ENCODE data around the gene BABAM2.

Gene BABAM2

GRCh38 chr2:28148566-28148965, 258.0 kb downstream of the BABAM2 start:
- no peak overlapping the region for H3K4me3 ChIP-seq (ENCODE audit: low read length)
- no peak for TF ChIP-seq CTCF (conservative IDR thresholded peaks at IDR 0.05; ENCODE audit: low read depth, low read length)
- DNase-seq (ENCODE audit: low read depth): no peak

GRCh38 chr2:28150236-28150915, 259.8 kb downstream of the BABAM2 start:
- DNase-seq (ENCODE audit: low read depth): no peak
- TF ChIP-seq CTCF (conservative IDR thresholded peaks at IDR 0.05; ENCODE audit: low read depth, low read length): no peak
- H3K4me3 ChIP-seq (ENCODE audit: low read length): no peak overlapping the region

GRCh38 chr2:28150994-28151393, 260.5 kb downstream of the BABAM2 start:
- no peak for TF ChIP-seq CTCF (conservative IDR thresholded peaks at IDR 0.05; ENCODE audit: low read depth, low read length)
- DNase-seq (ENCODE audit: low read depth): no peak
- no peak overlapping the region for H3K4me3 ChIP-seq (ENCODE audit: low read length)

GRCh38 chr2:28152585-28153280, 262.2 kb downstream of the BABAM2 start:
- TF ChIP-seq CTCF (conservative IDR thresholded peaks at IDR 0.05; ENCODE audit: low read depth, low read length): no peak
- H3K4me3 ChIP-seq (ENCODE audit: low read length): no peak overlapping the region
- peak; percentile 76 for DNase-seq (ENCODE audit: low read depth)

GRCh38 chr2:28153851-28154250, 263.3 kb downstream of the BABAM2 start:
- TF ChIP-seq CTCF (conservative IDR thresholded peaks at IDR 0.05; ENCODE audit: low read depth, low read length): no peak
- no peak overlapping the region for H3K4me3 ChIP-seq (ENCODE audit: low read length)
- DNase-seq (ENCODE audit: low read depth): no peak

GRCh38 chr2:28155086-28155485, 264.6 kb downstream of the BABAM2 start:
- no peak for DNase-seq (ENCODE audit: low read depth)
- no peak for TF ChIP-seq CTCF (conservative IDR thresholded peaks at IDR 0.05; ENCODE audit: low read depth, low read length)
- no peak overlapping the region for H3K4me3 ChIP-seq (ENCODE audit: low read length)

GRCh38 chr2:28155627-28156026, 265.1 kb downstream of the BABAM2 start:
- DNase-seq (ENCODE audit: low read depth): no peak
- TF ChIP-seq CTCF (conservative IDR thresholded peaks at IDR 0.05; ENCODE audit: low read depth, low read length): peak; percentile 69
- H3K4me3 ChIP-seq (ENCODE audit: low read length): no peak overlapping the region
